Calu3 (cell line): ENCODE results near the gene CHSY3. TPM values are rescaled to one million over a fixed set of nuclear protein-coding genes. Genes with fewer than 3 reads are reported as not detected.

Experiments used
- BruUV-seq: library from RNA; stranded (reverse); fragments of 400-500 nt; replicated peaks from 2 replicates; lab custom pipeline; 2021; lab: Mats Ljungman, UMichigan
- CTCF ChIA-PET: fragments of 300-600 bp; sonication (Branson Sonifier 250); formaldehyde crosslinking; loops from one replicate; lab custom pipeline; 2022; ENCODE audit warnings: antibody characterized with exemption; lab: Charles Lee
- DNase-seq: peaks from one replicate; pipeline ENCODE4 v3.0.0; 2022
- H3K27ac Mint-ChIP-seq: one replicate; pipeline ENCODE4 v1.8.0; 2022; ENCODE audit warnings: mixed read lengths; ENCODE audit not compliant: unreplicated experiment
- H3K27me3 Mint-ChIP-seq: one replicate; pipeline ENCODE4 v1.8.0; 2022; ENCODE audit warnings: mixed read lengths; ENCODE audit not compliant: unreplicated experiment
- H3K36me3 Mint-ChIP-seq: one replicate; pipeline ENCODE4 v1.8.0; 2022; ENCODE audit warnings: mild to moderate bottlenecking, moderate library complexity, mixed read lengths; ENCODE audit not compliant: insufficient read depth, unreplicated experiment
- H3K4me1 Mint-ChIP-seq: one replicate; pipeline ENCODE4 v1.8.0; 2022; ENCODE audit warnings: mild to moderate bottlenecking, low read depth, mixed read lengths; ENCODE audit not compliant: unreplicated experiment
- H3K4me3 Mint-ChIP-seq: one replicate; pipeline ENCODE4 v1.8.0; 2022; ENCODE audit warnings: mild to moderate bottlenecking, low read depth, moderate library complexity, mixed read lengths; ENCODE audit not compliant: unreplicated experiment
- H3K9me3 Mint-ChIP-seq: one replicate; pipeline ENCODE4 v1.8.0; 2022; ENCODE audit warnings: low read depth, mixed read lengths; ENCODE audit not compliant: unreplicated experiment
- intact Hi-C: fragments of 100-400 bp; cut with micrococcal nuclease; formaldehyde crosslinking; loops from one replicate; pipeline ENCODE4 v1.10.0; 2022; ENCODE audit not compliant: unreplicated experiment
- total RNA-seq: library from RNA; stranded (reverse); gene quantifications from 2 replicates; pipeline ENCODE4 v1.2.3, GENCODE V29; 2022
- TF ChIP-seq, protein P1 (sequence below): fragments of 200-600 bp; IDR thresholded peaks from one replicate; pipeline ENCODE4 v1.8.0; 2022; ENCODE audit warnings: antibody characterized with exemption; ENCODE audit not compliant: unreplicated experiment

The CHSY3 gene
- total RNA-seq, 1 experiment from 2014 or later, result 1.5 TPM

DNA sequence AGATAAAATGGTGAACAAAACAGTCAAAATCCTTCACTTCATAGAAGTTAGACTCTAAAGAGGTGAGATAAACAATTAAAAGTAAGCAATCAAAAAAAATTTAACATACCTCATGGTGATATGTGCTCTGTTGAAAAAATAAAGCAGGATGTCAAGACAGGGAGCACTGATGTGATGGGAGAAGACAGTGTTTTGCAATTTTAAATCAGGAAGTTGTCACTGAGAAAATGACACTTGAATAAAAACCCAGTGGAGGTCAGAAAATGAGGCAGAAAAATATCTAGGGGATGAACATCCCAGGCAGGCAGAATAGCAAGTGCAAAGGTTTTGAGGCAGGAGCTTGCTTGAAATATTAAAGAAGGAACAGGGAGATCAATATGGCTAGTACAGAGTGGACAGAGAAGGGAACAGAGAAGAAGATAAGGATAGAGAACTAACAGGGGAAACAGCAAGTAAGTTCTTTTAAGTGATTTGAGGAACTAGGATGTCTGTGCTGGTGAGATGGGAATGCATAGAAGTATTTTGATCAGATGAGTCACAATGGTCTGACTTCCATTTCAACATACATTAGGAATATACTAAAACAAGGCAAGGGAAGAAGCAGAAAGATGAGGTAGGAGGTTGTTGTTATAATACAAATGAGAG is 130.4 kb downstream of the CHSY3 start:
- H3K4me3 Mint-ChIP-seq, result no peak overlapping the region
- CTCF ChIA-PET, result no interaction called here
- no peak overlapping the region for H3K27ac Mint-ChIP-seq
- no peaks in the 10 kb centered on the region for H3K9me3 Mint-ChIP-seq
- no TSS peak for BruUV-seq
- no peaks in the 10 kb centered on the region for H3K27me3 Mint-ChIP-seq
- intact Hi-C loops, result no loop called here
- no peaks in the 10 kb centered on the region for H3K36me3 Mint-ChIP-seq
- TF ChIP-seq, protein P1, sequence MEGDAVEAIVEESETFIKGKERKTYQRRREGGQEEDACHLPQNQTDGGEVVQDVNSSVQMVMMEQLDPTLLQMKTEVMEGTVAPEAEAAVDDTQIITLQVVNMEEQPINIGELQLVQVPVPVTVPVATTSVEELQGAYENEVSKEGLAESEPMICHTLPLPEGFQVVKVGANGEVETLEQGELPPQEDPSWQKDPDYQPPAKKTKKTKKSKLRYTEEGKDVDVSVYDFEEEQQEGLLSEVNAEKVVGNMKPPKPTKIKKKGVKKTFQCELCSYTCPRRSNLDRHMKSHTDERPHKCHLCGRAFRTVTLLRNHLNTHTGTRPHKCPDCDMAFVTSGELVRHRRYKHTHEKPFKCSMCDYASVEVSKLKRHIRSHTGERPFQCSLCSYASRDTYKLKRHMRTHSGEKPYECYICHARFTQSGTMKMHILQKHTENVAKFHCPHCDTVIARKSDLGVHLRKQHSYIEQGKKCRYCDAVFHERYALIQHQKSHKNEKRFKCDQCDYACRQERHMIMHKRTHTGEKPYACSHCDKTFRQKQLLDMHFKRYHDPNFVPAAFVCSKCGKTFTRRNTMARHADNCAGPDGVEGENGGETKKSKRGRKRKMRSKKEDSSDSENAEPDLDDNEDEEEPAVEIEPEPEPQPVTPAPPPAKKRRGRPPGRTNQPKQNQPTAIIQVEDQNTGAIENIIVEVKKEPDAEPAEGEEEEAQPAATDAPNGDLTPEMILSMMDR, result no peak
- H3K4me1 Mint-ChIP-seq, result no peaks in the 10 kb centered on the region
- no peak for DNase-seq

DNA sequence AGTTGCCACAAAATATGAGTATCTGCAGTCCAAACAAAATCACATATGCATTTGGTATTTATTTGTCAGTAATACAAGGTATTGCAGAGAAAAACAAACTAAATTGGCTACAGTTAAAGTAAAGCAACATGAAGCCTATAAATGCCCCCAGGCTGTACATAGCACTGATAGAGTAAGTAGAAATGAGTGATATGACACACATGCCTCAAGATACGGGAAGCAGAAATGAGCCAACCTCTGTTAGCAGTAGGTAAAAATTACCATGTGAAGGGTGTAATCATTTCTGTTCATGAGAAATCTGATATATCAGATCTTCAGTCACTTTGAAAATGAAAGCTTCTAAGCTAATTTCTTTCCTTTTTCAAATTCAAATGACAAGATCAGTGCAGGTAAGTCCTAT is 131.1 kb downstream of the CHSY3 start:
- intact Hi-C loops, result no loop called here
- Mint-ChIP-seq H3K36me3 (no peaks in the 10 kb centered on the region), H3K9me3 (no peaks in the 10 kb centered on the region), H3K27ac (no peak overlapping the region), H3K27me3 (no peaks in the 10 kb centered on the region), H3K4me3 (no peak overlapping the region), H3K4me1 (no peaks in the 10 kb centered on the region)
- CTCF ChIA-PET, result no interaction called here
- DNase-seq, result no peak
- TF ChIP-seq, protein P1, result no peak
- BruUV-seq, result no TSS peak

DNA sequence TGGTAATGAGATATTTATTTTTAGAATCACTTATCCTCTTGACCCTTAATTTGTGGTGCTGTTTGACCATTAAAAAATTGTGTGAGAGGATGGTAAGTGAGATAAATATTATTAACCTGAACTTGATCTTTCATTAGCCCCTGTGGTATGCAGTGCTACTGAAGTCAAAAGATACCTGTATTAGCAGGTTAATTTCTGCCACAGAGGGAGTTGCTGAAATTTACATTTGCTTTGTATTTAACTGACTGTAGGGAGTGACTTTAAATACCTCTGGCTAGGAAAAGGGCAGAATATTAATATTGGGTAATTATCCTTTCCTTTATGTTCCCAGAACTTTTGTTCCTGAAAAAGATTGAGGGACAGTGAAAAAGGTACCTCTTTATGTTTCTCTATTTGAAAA is 133.6 kb downstream of the CHSY3 start:
- TF ChIP-seq, protein P1, result no peak
- CTCF ChIA-PET, result no interaction called here
- no TSS peak for BruUV-seq
- intact Hi-C loops, result no loop called here
- DNase-seq, result no peak
- no peak overlapping the region for H3K4me3 Mint-ChIP-seq
- H3K27me3 Mint-ChIP-seq, result no peaks in the 10 kb centered on the region
- no peak overlapping the region for H3K27ac Mint-ChIP-seq
- H3K36me3 Mint-ChIP-seq, result no peaks in the 10 kb centered on the region
- H3K9me3 Mint-ChIP-seq, result no peaks in the 10 kb centered on the region
- no peaks in the 10 kb centered on the region for H3K4me1 Mint-ChIP-seq

DNA sequence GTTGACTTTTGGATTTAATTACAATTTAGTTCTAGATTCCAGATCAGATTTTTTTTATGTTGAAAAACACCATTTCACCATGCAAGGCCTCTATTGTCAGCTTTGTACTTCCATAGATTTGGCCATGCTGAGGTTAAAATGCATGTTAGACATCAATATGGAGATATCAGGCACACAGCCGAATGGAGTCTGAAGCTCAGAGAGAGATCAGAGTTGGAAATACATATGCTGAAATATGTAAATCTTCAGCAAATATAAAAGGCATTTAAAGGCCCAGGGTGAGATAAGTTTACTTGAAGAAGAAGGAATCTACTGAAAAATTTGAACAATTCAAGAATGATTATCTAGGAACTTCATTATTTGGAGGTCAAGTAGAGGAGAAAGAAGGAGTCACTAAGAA is 139.6 kb downstream of the CHSY3 start:
- Mint-ChIP-seq H3K9me3 (peaks cover 4% of the 10 kb centered on the region), H3K4me1 (no peaks in the 10 kb centered on the region), H3K27me3 (no peaks in the 10 kb centered on the region), H3K36me3 (no peaks in the 10 kb centered on the region), H3K27ac (no peak overlapping the region), H3K4me3 (no peak overlapping the region)
- no TSS peak for BruUV-seq
- TF ChIP-seq, protein P1, result no peak
- DNase-seq, result no peak
- CTCF ChIA-PET, result no interaction called here
- intact Hi-C loops, result no loop called here
